GM21526 (cell line): Measurements from ENCODE around the gene KIF23.
"Not testable (repeated sequence)": the region's sequence is repeated elsewhere in the genome, so short reads cannot be mapped to it uniquely, and the experiment has no call there.

Experiments used
- ATAC-seq: cut with Tn5 transposase; IDR thresholded peaks from one replicate; pipeline ENCODE4 v1.9.1; 2021; ENCODE audit warnings: moderate library complexity; ENCODE audit not compliant: unreplicated experiment, low FRiP score

The KIF23 gene

DNA sequence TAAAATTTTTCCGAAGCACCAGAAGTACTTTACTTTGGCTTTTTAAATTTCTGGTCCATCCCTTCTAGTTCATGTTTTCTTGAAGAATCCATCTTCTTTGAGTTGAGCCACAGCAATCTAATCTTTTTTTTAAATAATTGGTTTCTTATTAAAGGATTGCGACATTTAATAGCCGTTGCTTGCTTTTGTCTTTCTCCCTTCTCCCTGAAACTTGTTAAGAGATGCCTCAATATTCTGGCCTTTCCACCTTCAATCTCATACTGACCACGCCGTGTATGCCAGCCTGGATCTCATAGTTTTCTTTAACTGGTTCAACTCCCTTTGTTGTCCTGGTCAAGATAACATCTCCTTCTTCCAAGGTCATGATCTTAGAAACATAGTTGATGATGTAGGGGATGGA, 20.1 kb downstream of the KIF23 start:
- no peak for ATAC-seq

DNA sequence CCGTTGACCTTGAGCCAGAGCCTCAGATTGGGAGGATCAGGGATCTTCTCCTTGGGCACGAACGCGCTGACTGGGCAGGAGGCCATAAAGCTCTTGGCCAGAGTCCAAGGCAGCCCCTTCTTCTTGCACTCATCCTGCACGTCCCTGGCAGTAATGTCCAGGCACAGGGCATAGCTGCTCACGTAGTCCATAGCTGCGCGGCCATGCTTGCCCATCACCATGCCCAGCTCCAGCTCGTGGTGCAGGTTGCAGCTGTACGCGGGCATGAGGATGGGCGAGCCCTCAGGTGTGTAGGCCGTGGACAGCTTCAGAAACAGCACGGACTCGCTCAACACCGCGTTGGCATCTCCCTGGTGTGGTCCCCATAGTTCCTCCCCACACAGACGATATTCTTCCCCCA, 20.5 kb downstream of the KIF23 start:
- ATAC-seq = no peak

DNA sequence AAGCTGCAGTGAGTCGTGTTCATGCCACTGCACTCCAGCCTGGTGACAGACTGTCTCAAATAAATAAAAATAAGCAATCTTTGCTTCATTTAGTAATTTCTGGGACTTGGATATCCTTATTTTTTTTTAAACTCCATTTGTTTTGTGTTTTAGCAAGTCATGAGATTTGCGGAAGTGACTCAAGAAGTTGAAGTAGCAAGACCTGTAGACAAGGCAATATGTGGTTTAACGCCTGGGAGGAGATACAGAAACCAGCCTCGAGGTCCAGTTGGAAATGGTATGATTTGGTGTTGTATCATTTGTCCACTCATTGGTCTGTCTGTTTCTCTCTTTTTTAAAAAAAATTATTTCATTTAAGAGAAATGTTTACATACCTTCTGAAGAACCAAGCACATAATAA, 21.8 kb downstream of the KIF23 start:
- ATAC-seq = no peak

DNA sequence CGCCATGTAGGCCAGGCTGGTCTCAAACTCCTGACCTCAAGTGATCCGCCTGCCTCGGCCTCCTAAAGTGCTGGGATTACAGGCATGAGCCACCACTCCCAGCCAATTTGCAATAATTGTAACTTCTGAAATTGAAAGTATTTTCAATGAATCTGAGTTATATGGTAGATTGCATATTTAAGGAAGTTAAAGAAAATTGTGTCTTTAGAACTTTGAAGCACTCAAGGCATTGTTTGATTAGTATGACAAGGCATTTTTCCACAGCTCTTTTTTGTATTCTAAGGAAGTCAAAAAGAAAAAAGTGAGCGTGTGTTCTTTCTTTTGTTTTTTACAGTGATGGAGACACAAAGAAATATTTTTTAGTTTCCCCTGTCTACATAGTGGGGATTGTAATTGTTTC, 22.8 kb downstream of the KIF23 start:
- no peak for ATAC-seq

DNA sequence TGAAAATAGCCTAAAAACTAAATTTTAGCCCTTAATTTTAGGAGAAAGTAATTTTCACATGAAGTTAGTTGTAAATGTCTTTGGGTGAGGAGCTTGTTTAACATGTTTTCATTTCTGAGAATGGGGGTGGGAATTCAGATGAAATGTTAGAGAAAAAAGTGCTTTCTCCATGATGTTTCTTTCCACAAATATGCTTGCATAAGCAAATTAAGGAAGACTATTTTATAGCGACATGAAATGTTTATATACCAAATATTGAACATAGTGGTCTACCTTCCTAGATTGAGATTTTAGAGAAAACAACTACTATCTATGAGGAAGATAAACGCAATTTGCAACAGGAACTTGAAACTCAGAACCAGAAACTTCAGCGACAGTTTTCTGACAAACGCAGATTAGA, 25.5 kb downstream of the KIF23 start:
- ATAC-seq = no peak

DNA sequence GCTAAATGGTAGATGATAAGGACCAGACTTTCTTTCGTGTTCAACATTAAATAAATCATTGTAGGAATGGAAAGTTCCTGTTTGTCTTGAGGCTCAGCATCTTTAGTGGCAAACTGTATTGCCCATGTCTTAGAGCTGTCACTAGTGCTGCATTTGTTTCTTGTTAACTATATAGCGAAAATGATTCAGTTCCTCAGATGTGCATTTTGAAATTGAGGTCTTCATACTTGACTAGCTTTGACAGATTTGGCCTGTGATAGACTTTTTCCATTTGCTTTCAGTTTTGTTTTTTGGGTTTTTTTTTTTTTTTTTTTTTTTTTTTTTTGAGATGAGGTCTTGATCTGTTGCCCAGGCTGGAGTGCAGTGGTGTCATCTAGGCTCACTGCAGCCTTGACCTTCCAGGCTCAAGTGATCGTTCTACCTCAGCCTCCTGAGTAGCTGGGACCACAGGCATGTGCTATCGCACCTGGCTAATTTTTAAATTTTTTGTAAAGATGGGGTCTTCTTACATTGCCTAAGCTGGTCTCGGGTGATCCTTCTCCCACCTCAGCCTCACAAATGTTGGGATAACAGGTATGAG, 29.0 kb downstream of the KIF23 start:
- ATAC-seq = peak; percentile 43

DNA sequence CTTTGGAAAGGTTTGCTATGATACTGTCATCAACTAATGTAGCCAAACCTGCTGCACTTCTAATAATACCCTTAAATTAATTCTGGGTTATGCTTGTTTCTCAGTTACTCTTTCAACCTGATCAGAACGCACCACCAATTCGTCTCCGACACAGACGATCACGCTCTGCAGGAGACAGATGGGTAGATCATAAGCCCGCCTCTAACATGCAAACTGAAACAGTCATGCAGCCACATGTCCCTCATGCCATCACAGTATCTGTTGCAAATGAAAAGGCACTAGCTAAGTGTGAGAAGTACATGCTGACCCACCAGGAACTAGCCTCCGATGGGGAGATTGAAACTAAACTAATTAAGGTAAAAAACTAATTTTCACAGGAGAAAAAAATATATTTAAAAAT, 30.5 kb downstream of the KIF23 start:
- ATAC-seq = peak; percentile 43

DNA sequence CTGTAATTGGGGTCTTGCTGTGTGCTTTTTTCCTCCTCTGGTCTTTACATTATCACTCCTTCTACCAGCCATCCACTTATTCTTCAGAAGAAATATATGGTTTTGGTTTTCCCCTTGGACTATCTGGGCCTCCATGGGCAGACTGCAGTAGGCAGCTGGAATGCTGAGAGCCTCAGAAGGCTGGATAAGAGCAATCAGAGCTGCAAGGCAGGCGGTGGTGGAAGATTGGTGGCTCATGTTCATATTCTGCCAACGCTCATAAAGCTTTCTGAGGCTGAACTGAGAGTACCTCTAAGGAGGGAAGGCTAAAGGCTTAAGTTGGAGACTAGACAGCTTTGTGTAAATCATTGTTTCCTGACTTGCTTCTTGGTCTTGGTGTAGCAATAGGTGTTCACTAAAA, 32.8 kb downstream of the KIF23 start:
- no peak for ATAC-seq

DNA sequence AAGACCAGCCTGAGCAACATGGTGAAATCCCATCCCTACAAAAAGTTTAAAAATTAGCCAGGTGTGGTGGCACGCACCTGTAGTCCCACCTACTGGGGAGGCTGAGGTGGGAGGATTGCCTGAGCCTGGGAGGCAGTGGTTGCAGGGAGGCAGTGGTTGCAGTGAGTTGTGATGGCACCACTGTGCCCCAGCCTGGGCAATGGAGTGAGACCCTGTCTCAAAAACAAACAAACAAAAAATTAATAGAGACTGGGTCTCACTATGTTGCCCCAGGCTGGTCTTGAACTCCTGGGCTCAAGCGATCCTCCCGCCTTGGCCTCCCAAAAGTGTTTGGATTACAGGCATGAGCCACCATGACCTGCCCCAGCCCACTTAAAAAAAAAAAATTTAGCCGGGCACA, 36.1 kb downstream of the KIF23 start:
- ATAC-seq = not testable (repeated sequence)

DNA sequence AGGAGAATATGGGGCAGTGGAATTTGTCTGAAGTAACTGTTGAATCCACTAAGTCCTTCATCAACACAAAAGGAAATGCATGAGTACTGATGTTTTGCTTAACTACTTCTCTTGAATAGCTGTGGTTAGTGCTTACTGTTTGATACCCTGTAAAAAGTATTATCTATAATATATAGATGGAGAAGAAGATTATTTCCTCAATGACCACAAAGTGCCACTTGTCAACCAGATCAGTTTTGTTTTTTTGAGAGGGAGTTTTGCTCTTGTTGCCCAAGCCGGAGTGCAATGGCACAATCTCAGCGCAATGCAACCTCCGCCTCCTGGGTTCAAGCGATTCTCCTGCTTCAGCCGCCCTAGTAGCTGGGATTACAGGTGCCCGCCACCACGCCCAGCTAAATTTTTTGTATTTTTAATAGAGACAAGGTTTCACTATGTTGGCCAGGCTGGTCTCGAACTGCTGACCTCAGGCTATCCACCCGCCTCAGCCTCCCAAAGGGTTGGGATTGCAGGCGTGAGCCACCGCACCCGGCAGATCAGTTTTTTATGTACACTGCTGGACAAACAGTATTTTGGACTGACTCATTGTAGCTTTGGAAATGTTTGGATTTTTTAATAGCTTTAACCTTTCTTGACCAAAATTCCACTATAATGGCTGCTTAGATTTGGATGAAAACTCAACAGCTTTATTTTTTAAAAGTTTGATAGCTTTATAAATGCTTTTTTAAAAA, 37.0 kb downstream of the KIF23 start:
- no peak for ATAC-seq

DNA sequence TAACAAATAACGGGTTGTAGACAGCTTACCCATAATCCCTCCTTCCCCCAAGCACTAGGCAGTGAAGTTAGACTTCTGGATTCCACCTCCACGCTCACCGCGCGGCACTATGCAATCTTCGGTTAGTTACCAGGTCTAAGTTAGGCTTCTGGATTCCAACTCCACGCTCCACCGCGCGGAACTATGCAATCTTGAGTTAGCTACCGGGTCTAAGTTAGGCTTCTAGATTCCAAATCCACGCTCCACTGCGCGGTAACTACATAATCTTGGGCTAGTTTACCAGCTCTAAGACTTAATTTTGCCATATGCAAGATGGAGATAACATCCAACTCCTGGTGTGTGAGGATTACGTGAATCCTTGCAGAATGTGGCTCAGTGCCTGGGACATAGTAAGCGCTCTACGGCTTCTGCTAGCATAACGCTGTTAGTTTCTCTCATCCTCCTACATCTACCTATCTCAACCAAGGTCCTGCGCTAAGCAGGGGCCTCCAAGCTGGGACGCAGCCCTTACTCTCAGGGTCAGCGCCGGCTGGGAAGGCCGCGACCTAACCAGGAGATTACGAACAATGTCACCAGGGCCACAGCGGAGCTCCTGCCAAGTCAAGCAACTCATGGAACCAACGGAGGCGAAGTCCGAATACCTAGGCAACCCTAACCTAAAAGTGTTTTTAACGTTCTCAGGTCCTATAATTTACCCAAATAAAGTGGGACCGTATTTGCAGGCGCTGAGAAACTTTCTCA, 38.0 kb downstream of the KIF23 start:
- ATAC-seq = peak; percentile 22

DNA sequence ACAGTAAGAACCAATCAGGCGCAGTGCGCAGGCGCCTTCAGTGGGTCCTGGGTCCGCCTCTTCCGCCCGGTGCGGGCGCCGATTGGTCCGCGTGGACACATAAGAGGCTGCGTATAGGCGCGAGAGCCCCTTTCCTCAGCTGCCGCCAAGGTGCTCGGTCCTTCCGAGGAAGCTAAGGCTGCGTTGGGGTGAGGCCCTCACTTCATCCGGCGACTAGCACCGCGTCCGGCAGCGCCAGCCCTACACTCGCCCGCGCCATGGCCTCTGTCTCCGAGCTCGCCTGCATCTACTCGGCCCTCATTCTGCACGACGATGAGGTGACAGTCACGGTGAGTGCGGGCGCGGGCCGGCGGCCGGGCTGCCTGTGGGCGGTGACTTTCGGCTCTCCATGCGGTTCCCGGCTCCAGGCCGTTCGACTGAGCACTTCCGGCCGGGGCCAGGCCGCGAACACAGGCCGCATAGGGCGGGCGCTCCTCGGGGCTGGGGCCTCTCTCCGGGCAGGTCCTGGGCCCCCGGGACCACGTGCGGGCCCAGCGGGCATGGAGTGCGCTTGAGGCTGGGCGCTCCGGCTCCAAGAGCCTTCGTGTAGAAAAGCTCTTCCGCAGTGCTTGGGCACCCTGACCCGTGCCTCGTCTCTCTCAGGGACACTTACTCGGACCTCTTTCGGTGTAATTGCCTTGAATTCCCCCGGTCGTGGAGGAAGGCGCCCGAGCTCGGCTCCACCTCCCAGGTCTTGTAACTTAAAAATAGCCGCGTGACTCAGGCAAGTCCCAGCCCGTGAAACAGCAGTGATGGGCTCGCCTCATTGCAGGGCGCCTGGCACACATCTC, 38.8 kb downstream of the KIF23 start, which contains the start of gene RPLP1:
Gene RPLP1, plus strand, starts transcription at position 127 of the 830 bp plus-strand sequence. Its CDS starts 131 bp downstream, at position 258.
- ATAC-seq = peak; percentile 75

DNA sequence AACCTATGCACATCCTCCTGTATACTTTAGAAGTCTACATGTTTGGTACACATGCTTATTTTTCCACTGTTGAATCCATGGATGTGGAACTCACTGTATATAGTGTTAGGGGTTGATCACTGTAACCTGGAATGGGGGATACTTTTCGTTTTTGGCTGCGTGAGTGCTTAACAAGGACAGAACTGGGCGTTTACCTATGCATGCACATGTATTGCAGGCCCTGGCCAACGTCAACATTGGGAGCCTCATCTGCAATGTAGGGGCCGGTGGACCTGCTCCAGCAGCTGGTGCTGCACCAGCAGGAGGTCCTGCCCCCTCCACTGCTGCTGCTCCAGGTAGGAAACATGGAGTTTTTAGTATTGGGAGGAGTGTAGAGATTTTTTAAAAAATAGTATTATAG, 40.8 kb downstream of the KIF23 start:
- no peak for ATAC-seq

DNA sequence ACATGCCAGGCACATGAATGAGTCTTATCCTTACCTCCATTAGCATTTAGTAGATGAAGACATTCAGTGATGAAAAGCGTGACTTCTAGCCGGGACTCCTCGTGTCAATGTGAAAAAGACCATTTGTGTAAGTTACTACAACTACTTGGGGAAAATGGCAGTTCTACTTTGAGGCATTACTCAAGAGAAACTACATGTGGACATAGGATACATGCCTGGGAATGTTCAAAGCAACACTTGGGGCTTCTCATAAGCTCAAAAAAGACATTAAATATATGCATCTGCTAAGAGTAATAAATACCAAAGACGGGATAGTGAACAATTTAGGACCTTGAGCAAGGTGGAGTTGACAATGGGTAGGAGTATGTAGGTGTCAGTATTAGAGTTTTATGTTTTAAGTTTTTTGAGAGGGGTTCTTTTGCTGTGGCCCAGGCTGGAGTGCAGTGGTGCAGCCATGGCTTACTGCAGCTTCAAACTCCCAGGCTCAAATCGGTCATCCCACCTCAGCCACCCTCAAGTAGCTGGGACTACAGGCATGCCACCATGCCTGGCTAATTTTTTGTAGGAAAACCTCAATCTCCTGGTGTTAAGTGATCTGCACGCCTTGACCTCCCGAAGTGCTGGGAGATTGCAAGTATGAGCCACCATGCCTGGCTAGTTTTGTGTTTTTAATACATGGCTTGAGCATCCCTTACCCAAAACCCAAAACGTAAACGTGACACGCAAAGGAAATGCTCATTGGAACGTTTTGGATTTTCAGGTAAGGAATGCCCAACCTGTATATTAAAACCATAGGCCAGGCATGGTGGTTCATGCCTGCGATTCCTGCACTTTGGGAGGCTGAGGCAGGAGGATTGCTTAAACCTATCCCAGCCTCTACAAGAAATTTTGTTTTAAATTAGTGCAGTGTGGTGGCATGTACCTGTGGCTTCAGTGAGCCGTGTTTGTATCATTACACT, 42.3 kb downstream of the KIF23 start:
- ATAC-seq = no peak

DNA sequence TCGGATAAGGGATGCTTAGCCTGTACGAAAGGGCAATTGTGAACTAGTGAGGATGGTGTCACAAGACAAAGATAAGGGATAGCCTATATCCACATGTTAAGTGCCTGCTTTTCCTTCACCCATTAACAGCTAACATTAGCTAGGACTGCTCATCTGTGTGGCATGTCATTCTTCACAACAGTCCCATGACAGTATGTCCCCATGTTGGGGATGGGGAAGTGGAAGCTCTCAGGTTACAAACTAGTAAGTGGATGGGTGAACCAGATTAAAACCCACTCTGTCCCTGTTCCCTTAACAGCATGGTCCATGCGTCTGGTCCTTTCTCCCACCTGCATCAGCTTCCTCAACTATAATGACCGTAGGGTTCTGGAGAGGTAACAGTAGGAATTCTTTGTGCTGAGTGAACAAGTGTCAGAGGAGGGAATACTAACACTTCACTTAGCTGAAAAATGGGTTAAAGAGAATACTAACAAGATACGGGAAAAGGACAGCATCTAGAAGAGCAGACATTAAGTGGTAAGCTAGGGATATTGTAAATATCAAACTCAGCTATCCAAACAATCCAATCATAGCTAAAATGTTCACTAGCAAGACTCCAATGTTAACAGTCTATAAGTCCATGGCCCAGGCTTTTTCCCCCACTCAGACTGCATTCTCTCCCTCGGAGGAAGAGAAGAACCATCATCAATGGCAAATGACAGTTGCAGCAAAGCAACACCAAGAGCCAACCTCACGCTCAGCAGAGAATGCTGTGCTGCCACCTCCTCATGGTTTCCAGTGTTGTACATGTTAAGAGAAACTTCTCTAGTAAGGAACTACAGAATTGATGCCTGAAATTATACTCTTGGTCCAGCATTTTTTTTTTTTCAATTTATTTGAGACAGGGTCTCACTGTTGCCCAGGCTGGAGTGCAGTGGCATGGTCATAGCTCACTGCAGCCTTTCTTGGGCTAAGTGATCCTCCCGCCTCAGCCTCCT, 43.4 kb downstream of the KIF23 start:
- no peak for ATAC-seq

DNA sequence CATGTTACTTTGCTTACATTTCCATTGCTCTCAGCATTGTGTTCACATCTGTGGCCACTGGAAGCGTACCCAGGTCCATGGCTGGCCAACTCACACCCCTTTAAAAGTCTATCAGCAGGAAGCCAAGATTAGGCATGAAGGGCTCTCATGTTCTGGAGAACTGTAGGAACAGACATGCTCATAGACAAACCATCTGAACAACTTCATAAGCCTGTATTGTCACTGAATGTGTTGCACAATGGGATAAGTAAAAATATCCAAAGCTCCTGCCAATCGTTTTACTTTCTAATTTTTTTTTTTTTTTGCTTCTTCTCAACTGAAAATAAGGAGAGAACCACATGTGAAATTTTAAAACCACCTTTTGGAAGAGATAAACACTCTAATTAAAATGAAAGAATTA, 44.9 kb downstream of the KIF23 start:
- ATAC-seq = no peak

DNA sequence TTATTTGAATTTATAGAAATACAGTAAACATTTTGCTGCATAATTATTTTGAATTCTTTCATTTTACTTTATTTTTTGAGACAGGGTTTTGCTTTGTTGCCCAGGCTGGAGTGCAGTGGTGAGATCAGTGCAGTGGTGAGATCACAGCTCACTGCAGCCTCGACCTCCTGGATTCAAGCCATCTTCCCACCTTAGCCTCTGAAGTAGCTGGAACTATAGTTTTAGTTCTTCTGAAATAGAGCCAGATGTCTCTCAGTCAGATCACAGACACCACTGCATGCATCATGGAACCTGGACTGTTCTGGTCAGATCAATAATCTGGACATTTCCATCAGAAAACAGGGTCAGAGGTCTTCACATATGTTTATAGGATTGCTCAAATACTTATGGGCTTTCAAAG, 46.3 kb downstream of the KIF23 start:
- no peak for ATAC-seq

DNA sequence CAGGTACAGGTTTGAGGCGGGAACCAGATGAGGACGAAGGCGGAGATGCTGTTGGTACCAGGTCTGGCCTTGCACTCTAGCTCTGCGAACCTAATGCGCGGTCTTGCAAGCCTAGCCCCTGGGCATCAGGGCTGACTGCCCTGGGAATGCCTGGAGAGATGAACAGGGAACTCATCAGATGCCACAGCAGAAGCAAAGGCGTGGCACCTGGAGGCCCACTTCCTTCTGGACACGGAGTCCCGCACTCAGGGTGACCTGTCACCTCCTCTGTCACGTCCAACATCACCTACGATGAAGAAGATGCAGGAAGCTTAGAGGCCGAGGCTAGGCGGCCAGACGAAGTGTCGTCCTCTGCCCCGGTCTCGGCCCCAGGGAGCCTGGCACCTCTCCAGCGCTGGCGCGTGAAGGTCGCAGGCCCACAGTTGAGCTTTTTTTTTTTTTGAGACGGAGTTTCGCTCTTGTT, 47.9 kb downstream of the KIF23 start:
- no peak for ATAC-seq
